OCI-LY1 (cell line): Measurements from ENCODE around the gene RHEBL1.

Experiments used
- H2AFZ ChIP-seq: fragments of 200-600 bp; sonication (generic), shearing (Covaris generic); 2 replicates; pipeline ENCODE4 v1.6.0; 2014; ENCODE audit warnings: antibody characterized with exemption, mild to moderate bottlenecking, low read length
- H3F3A ChIP-seq: fragments of 200-600 bp; sonication (generic), shearing (Covaris generic); 2 replicates; pipeline ENCODE4 v1.6.0; 2014; ENCODE audit warnings: mild to moderate bottlenecking, antibody characterized with exemption, low read length, moderate library complexity; ENCODE audit not compliant: insufficient read depth
- H3K27ac ChIP-seq: fragments of 200-600 bp; sonication (generic); 2 replicates; pipeline ENCODE4 v1.5.1; 2014; ENCODE audit warnings: low read length, mixed run types, mild to moderate bottlenecking, low read depth; ENCODE audit not compliant: poor library complexity, severe bottlenecking
- H3K27me3 ChIP-seq: fragments of 200-600 bp; sonication (generic); 2 replicates; pipeline ENCODE4 v1.6.0; 2014; ENCODE audit warnings: antibody characterized with exemption, mild to moderate bottlenecking, low read length, moderate library complexity; ENCODE audit not compliant: insufficient read depth
- H3K36me3 ChIP-seq: fragments of 200-600 bp; sonication (generic); 2 replicates; pipeline ENCODE4 v1.6.1; 2014; ENCODE audit warnings: mild to moderate bottlenecking, antibody characterized with exemption, low read length, moderate library complexity, mixed read lengths; ENCODE audit not compliant: insufficient read depth
- H3K4me1 ChIP-seq: fragments of 200-600 bp; sonication (generic); 2 replicates; pipeline ENCODE4 v1.5.1; 2014; ENCODE audit warnings: mild to moderate bottlenecking, low read length, moderate library complexity; ENCODE audit not compliant: insufficient read depth, severe bottlenecking
- H3K4me2 ChIP-seq: fragments of 200-600 bp; sonication (generic), shearing (Covaris generic); 2 replicates; pipeline ENCODE4 v1.6.1; 2014; ENCODE audit warnings: low read length
- H3K4me3 ChIP-seq: fragments of 200-600 bp; sonication (generic); 2 replicates; pipeline ENCODE4 v1.5.1; 2014; ENCODE audit warnings: low read length, low read depth, mild to moderate bottlenecking, mixed read lengths; ENCODE audit not compliant: poor library complexity, severe bottlenecking
- H3K79me2 ChIP-seq: fragments of 200-600 bp; shearing (Covaris generic); 2 replicates; pipeline ENCODE4 v1.6.1; 2016; ENCODE audit warnings: mixed run types, low read length, mixed read lengths; ENCODE audit not compliant: insufficient read depth
- H3K9ac ChIP-seq: fragments of 200-600 bp; sonication (generic), shearing (Covaris generic); 2 replicates; pipeline ENCODE4 v1.6.1; 2014; ENCODE audit warnings: mild to moderate bottlenecking, low read length, mixed read lengths
- H3K9me2 ChIP-seq: fragments of 200-600 bp; sonication (generic), shearing (Covaris generic); 2 replicates; pipeline ENCODE4 v1.6.1; 2014; ENCODE audit warnings: low read depth, mild to moderate bottlenecking, low read length, mixed read lengths
- H3K9me3 ChIP-seq: fragments of 200-600 bp; shearing (Covaris generic); 2 replicates; pipeline ENCODE4 v1.6.1; 2014; ENCODE audit warnings: low read length, mixed read lengths
- H4K20me1 ChIP-seq: fragments of 200-600 bp; sonication (generic), shearing (Covaris generic); 2 replicates; pipeline ENCODE4 v1.6.0; 2016; ENCODE audit warnings: mild to moderate bottlenecking, low read length; ENCODE audit not compliant: insufficient read depth
- EZH2 ChIP-seq: fragments of 200-600 bp; sonication (generic), shearing (Covaris generic); IDR thresholded peaks from 2 replicates; pipeline ENCODE4 v1.8.0; 2017; ENCODE audit warnings: borderline replicate concordance, mixed run types, mild to moderate bottlenecking, antibody characterized with exemption, low read length, moderate library complexity, mixed read lengths
- TF ChIP-seq, protein P1 (sequence below): fragments of 200-600 bp; sonication (generic), shearing (Covaris generic); IDR thresholded peaks from 2 replicates; pipeline ENCODE4 v1.5.1; 2017; ENCODE audit warnings: mild to moderate bottlenecking, antibody characterized with exemption, low read length, moderate library complexity, mixed read lengths

Gene RHEBL1

GRCh38 chr12:49043856-49044258 is 25.9 kb downstream of the RHEBL1 start:
- no peak overlapping the region for H3K4me3 ChIP-seq
- H3K9me3 ChIP-seq = no peaks in the 10 kb centered on the region
- no peak overlapping the region for H3K27ac ChIP-seq
- H3K4me2 ChIP-seq = no peak overlapping the region
- TF ChIP-seq EZH2 = no peak
- TF ChIP-seq, protein P1, sequence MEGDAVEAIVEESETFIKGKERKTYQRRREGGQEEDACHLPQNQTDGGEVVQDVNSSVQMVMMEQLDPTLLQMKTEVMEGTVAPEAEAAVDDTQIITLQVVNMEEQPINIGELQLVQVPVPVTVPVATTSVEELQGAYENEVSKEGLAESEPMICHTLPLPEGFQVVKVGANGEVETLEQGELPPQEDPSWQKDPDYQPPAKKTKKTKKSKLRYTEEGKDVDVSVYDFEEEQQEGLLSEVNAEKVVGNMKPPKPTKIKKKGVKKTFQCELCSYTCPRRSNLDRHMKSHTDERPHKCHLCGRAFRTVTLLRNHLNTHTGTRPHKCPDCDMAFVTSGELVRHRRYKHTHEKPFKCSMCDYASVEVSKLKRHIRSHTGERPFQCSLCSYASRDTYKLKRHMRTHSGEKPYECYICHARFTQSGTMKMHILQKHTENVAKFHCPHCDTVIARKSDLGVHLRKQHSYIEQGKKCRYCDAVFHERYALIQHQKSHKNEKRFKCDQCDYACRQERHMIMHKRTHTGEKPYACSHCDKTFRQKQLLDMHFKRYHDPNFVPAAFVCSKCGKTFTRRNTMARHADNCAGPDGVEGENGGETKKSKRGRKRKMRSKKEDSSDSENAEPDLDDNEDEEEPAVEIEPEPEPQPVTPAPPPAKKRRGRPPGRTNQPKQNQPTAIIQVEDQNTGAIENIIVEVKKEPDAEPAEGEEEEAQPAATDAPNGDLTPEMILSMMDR = peak; percentile 86
- H3F3A ChIP-seq = no peaks in the 10 kb centered on the region
- H3K4me1 ChIP-seq = no peaks in the 10 kb centered on the region
- H2AFZ ChIP-seq = no peak overlapping the region
- no peak overlapping the region for H3K9ac ChIP-seq
- no peaks in the 10 kb centered on the region for H3K79me2 ChIP-seq
- peaks cover 98% of the 10 kb centered on the region for H3K36me3 ChIP-seq
- H3K27me3 ChIP-seq = no peaks in the 10 kb centered on the region
- H4K20me1 ChIP-seq = no peaks in the 10 kb centered on the region
- H3K9me2 ChIP-seq = no peaks in the 10 kb centered on the region

DNA sequence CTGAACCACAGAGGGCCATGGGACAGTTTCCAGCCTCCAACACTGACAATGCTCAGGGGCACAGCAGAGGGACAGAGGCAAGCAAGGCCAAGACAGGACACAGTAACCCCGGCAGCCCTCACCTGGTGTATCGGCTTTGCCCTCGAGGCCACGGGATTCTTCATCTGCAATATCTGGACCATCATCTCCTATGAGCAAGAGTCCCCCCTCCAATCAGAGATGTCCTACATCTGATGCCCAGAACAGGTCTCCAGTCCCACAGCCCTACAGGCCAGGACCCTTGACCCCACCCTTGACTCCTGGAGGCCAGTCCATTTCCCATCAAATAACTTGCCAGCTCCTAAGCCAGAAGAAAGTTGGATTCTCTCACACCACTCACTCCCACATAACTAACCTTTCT is 26.5 kb downstream of the RHEBL1 start:
- TF ChIP-seq, protein P1 = no peak
- no peak for TF ChIP-seq EZH2
- Histone ChIP-seq H3K4me3 (no peak overlapping the region), H3F3A (no peaks in the 10 kb centered on the region), H3K9me2 (no peaks in the 10 kb centered on the region), H2AFZ (no peak overlapping the region), H4K20me1 (no peaks in the 10 kb centered on the region), H3K36me3 (peaks cover 98% of the 10 kb centered on the region), H3K27me3 (no peaks in the 10 kb centered on the region), H3K4me2 (no peak overlapping the region), H3K27ac (no peak overlapping the region), H3K79me2 (no peaks in the 10 kb centered on the region), H3K4me1 (no peaks in the 10 kb centered on the region), H3K9ac (no peak overlapping the region), H3K9me3 (no peaks in the 10 kb centered on the region)

DNA sequence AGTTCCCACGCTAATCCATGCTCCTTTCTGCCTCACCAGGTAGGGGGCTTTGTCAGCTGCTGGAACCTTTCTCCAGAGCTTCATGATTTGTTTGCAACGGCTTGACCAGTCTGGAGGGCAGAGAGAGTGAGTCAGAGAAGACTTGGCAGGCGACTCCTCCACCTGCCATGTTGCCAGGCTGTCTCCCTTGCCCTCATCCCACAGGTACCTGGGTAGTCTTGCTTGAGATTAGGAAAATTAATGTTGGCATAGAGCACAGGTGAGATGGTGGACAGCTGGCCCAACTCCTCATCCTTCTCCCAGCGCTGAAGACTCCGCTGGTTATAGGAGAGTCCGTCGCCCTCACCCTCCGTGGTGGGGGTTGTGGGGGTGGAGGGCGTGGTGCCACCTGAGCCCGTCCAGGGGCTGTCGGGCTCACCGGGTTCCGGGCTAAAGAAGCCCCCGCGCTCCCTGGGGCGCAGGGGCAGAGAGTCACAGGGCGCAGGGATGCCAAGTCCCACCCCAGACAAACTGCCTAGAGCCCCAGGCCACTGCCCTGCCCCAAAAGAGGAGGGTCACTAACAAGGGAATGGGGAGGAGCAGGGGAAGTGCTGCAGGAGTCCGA is 27.8 kb downstream of the RHEBL1 start:
- Histone ChIP-seq H3K27ac (no peak overlapping the region), H3K9me3 (no peaks in the 10 kb centered on the region), H3K4me3 (no peak overlapping the region), H2AFZ (no peak overlapping the region), H3K9me2 (no peaks in the 10 kb centered on the region), H3F3A (no peaks in the 10 kb centered on the region), H3K27me3 (no peaks in the 10 kb centered on the region), H3K4me1 (no peaks in the 10 kb centered on the region), H3K36me3 (peaks cover 98% of the 10 kb centered on the region), H3K9ac (no peak overlapping the region), H4K20me1 (no peaks in the 10 kb centered on the region), H3K4me2 (no peak overlapping the region), H3K79me2 (no peaks in the 10 kb centered on the region)
- TF ChIP-seq EZH2 = no peak
- TF ChIP-seq, protein P1 = no peak
